K562 (cell line): ENCODE data around the gene GPR37L1. TPM values are rescaled to one million over a fixed set of nuclear protein-coding genes. Genes with fewer than 3 reads are reported as not detected.

ENCODE experiments used
- C11orf30 ChIP-seq: fragments of 450-650 bp; IDR thresholded peaks from 2 replicates; pipeline ENCODE4 v1.6.1; 2016; ENCODE audit warnings: low read depth, mild to moderate bottlenecking
- CAMTA2 ChIP-seq: fragments of 250-450 bp; sonication (Bioruptor Pico); conservative IDR thresholded peaks from 2 replicates; pipeline ENCODE4 v1.5.1; 2022
- EGR1 ChIP-seq: fragments of 450-650 bp; conservative IDR thresholded peaks from 2 replicates; pipeline ENCODE4 v1.6.1; 2017; ENCODE audit warnings: mild to moderate bottlenecking
- FOXA1 ChIP-seq: fragments of 450-650 bp; IDR thresholded peaks from 2 replicates; pipeline ENCODE4 v1.6.1; 2016; ENCODE audit warnings: mild to moderate bottlenecking, borderline replicate concordance
- HMG20A ChIP-seq: fragments of 450-650 bp; formaldehyde crosslinking; conservative IDR thresholded peaks from 2 replicates; pipeline ENCODE4 v1.4.0; 2020; ENCODE audit warnings: mild to moderate bottlenecking, mixed read lengths
- HNRNPL ChIP-seq: fragments of 200-400 bp; formaldehyde crosslinking; IDR thresholded peaks from 2 replicates; pipeline ENCODE4 v1.6.1; 2017; ENCODE audit warnings: low read depth, mild to moderate bottlenecking, low read length
- NRF1 ChIP-seq, 2 experiments: fragments of 450-650 bp; IDR thresholded peaks in 1 of 2; conservative IDR thresholded peaks in 1 of 2; 2 replicates each; pipeline ENCODE4 v1.6.1; 2014; ENCODE audit warnings: mild to moderate bottlenecking in 2 of 2
- OTX1 ChIP-seq: fragments of 450-650 bp; formaldehyde crosslinking; IDR thresholded peaks from 2 replicates; pipeline ENCODE4 v1.4.0; 2022; ENCODE audit warnings: mild to moderate bottlenecking
- PHF20 ChIP-seq: fragments of 450-650 bp; IDR thresholded peaks from 2 replicates; pipeline ENCODE4 v1.6.1; 2018; ENCODE audit not compliant: partially characterized antibody
- TBP ChIP-seq: optimal IDR thresholded peaks from 2 replicates; pipeline ENCODE3; 2011; ENCODE audit warnings: low read depth, low read length, improper control_type of control experiment
- ZFPM2 ChIP-seq: fragments of 250-450 bp; sonication (Bioruptor Pico); IDR thresholded peaks from 2 replicates; pipeline ENCODE4 v1.5.1; 2022; ENCODE audit warnings: mild to moderate bottlenecking
- ZNF431 ChIP-seq: sonication (generic); formaldehyde crosslinking; IDR thresholded peaks from 2 replicates; pipeline ENCODE4 v1.8.0; 2022; ENCODE audit warnings: mild to moderate bottlenecking, missing genetic modification reagents
- ZNF444 ChIP-seq: fragments of 250-450 bp; sonication (Bioruptor Pico); IDR thresholded peaks from 2 replicates; pipeline ENCODE4 v1.4.0; 2020; ENCODE audit warnings: mild to moderate bottlenecking, moderate library complexity
- polyA plus RNA-seq, 8 experiments: library from polyadenylated mRNA; depleted of rRNA in 4 of 8; stranded (reverse) in 5 of 8; unstranded in 3 of 8; fragments of >200 nt; fragmentation: Nextera tagmentation in 2 of 8; fragmentation: Illumina TruSeq in 1 of 8; extraction: Ambion mirVana in 2 of 8; extraction: Trizol in 1 of 8; gene quantifications; 2 replicates each; pipeline versions ENCODE4 v1.2.1 to v1.2.3, GENCODE V29; 2011 to 2014; ENCODE audit warnings: inconsistent platforms in 1 of 8, missing spikeins in 1 of 8
- total RNA-seq, 7 experiments: library from RNA; depleted of rRNA in 6 of 7; stranded (reverse); fragments of >200 nt in 6 of 7; fragmentation: Illumina TruSeq in 2 of 7; extraction: Trizol in 2 of 7; gene quantifications; 2 replicates each; pipeline versions ENCODE4 v1.2.1 to v1.2.3, GENCODE V29; 2011 to 2021; ENCODE audit warnings: low replicate concordance in 1 of 7
- TF ChIP-seq, protein P1 (sequence below): IDR thresholded peaks from 3 replicates; pipeline ENCODE4 v1.6.1; 2011; ENCODE audit warnings: borderline replicate concordance, mild to moderate bottlenecking; ENCODE audit not compliant: insufficient read length, insufficient read depth
- TF ChIP-seq, protein P2 (sequence below): sonication (generic); formaldehyde crosslinking; IDR thresholded peaks from 2 replicates; pipeline ENCODE4 v1.8.1; 2023; ENCODE audit warnings: mild to moderate bottlenecking, missing genetic modification reagents, moderate library complexity
- TF ChIP-seq, protein P3 (sequence below): fragments of 250-450 bp; sonication (Bioruptor Pico); IDR thresholded peaks from 2 replicates; pipeline ENCODE4 v1.5.0; 2021
- TF ChIP-seq, protein P4 (sequence below): fragments of 450-650 bp; IDR thresholded peaks from 2 replicates; pipeline ENCODE4 v1.6.1; 2017; ENCODE audit warnings: antibody characterized with exemption

Gene GPR37L1
- total and polyA plus RNA-seq, 9 of the 15 experiments (the other 6 are each of a cell fraction or from before 2014, with no cell fraction given): not detected

DNA sequence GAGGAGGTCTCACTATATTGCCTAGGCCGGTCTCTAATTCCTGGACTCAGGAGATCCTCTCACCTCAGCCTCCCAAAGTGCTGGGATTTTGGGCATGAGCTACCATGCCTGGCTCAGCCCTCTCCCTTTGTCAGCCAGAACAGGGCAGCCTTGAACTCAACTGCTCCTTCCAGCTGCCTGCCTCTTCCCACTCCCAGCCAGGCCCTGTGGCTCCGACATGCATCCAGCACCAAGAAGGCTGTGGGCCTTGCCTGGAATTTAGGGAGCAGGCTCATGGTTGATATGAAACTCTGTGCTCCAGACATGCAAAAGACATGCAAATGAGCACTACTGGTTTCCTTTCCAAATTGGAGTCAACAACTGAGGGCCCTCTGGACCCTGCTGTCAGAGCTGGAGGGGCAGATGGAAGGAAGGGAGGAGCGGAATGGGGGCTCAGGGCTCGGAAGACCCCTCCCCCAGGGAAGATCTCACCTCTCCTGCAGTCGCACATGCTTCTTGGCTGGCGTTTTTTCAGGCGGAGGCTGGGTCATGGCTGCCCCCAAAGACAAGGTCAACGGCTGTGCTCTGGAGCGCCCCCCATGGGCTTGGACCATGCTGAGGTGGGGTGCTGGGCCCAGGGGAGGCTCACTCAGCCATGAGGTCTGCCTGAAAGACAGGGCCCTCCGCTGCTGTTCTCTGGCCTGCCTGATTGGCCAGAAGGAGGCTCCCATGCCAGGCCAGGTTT, 36.3 kb downstream of the GPR37L1 start (continued):
- TF ChIP-seq, protein P1, sequence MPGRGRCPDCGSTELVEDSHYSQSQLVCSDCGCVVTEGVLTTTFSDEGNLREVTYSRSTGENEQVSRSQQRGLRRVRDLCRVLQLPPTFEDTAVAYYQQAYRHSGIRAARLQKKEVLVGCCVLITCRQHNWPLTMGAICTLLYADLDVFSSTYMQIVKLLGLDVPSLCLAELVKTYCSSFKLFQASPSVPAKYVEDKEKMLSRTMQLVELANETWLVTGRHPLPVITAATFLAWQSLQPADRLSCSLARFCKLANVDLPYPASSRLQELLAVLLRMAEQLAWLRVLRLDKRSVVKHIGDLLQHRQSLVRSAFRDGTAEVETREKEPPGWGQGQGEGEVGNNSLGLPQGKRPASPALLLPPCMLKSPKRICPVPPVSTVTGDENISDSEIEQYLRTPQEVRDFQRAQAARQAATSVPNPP: no peak
- TF ChIP-seq EGR1: no peak
- no peak for TF ChIP-seq HMG20A (CRISPR knock-in tag)
- TF ChIP-seq PHF20: peak; percentile 20
- no peak for TF ChIP-seq ZFPM2 (CRISPR knock-in tag)
- TF ChIP-seq ZNF431 (CRISPR knock-in tag): no peak; the same call in none of the 2 replicates
- peak; percentile 7 to 56; a peak in 3 of 4 replicates for TF ChIP-seq NRF1 (conservative IDR thresholded peaks at IDR 0.05 in 1 of 2, IDR thresholded peaks at IDR 0.05 in 1 of 2)
- TF ChIP-seq C11orf30: no peak
- TF ChIP-seq ZNF444 (CRISPR knock-in tag): no peak
- TF ChIP-seq FOXA1: no peak
- TF ChIP-seq TBP: peak; percentile 72
- TF ChIP-seq, protein P2, sequence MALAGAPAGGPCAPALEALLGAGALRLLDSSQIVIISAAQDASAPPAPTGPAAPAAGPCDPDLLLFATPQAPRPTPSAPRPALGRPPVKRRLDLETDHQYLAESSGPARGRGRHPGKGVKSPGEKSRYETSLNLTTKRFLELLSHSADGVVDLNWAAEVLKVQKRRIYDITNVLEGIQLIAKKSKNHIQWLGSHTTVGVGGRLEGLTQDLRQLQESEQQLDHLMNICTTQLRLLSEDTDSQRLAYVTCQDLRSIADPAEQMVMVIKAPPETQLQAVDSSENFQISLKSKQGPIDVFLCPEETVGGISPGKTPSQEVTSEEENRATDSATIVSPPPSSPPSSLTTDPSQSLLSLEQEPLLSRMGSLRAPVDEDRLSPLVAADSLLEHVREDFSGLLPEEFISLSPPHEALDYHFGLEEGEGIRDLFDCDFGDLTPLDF (CRISPR knock-in tag): 0 out of 2 replicates have a peak, but pooled peaks have one; percentile 14
- no peak for TF ChIP-seq CAMTA2 (CRISPR knock-in tag)
- no peak for TF ChIP-seq HNRNPL
- TF ChIP-seq, protein P3, sequence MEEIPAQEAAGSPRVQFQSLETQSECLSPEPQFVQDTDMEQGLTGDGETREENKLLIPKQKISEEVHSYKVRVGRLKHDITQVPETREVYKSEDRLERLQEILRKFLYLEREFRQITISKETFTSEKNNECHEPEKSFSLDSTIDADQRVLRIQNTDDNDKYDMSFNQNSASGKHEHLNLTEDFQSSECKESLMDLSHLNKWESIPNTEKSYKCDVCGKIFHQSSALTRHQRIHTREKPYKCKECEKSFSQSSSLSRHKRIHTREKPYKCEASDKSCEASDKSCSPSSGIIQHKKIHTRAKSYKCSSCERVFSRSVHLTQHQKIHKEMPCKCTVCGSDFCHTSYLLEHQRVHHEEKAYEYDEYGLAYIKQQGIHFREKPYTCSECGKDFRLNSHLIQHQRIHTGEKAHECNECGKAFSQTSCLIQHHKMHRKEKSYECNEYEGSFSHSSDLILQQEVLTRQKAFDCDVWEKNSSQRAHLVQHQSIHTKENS (CRISPR knock-in tag): no peak
- no peak for TF ChIP-seq OTX1 (CRISPR knock-in tag)
- TF ChIP-seq, protein P4, sequence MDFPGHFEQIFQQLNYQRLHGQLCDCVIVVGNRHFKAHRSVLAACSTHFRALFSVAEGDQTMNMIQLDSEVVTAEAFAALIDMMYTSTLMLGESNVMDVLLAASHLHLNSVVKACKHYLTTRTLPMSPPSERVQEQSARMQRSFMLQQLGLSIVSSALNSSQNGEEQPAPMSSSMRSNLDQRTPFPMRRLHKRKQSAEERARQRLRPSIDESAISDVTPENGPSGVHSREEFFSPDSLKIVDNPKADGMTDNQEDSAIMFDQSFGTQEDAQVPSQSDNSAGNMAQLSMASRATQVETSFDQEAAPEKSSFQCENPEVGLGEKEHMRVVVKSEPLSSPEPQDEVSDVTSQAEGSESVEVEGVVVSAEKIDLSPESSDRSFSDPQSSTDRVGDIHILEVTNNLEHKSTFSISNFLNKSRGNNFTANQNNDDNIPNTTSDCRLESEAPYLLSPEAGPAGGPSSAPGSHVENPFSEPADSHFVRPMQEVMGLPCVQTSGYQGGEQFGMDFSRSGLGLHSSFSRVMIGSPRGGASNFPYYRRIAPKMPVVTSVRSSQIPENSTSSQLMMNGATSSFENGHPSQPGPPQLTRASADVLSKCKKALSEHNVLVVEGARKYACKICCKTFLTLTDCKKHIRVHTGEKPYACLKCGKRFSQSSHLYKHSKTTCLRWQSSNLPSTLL: no peak
